MM.1S (cell line): ENCODE results near the gene DPH7.

ENCODE experiments used
- CTCF ChIP-seq: fragments of 300-600 bp; sonication (generic); IDR thresholded peaks from 2 replicates; pipeline ENCODE4 v1.5.1; 2016; ENCODE audit warnings: antibody characterized with exemption, low read length, mixed read lengths
- EZH2 ChIP-seq: fragments of 300-600 bp; sonication (generic); optimal IDR thresholded peaks from 2 replicates; pipeline ENCODE3; 2017; ENCODE audit warnings: low read depth, mild to moderate bottlenecking, antibody characterized with exemption, low read length, mixed read lengths
- EZH2phosphoT487 ChIP-seq: fragments of 300-600 bp; sonication (generic); IDR thresholded peaks from 2 replicates; pipeline ENCODE4 v1.6.1; 2018; ENCODE audit warnings: antibody characterized with exemption, low read length

GRCh38 chr9:137550231-137550621, 28.5 kb downstream of the DPH7 start, which contains the start of gene PNPLA7:
- TF ChIP-seq CTCF = no peak
- no peak for TF ChIP-seq EZH2
- no peak for TF ChIP-seq EZH2phosphoT487
